Stimulated activated CD8-positive, alpha-beta memory T cell treated with anti-CD3 and anti-CD28 coated beads, Interleukin-15, amount 100 ng/mL, for 24 hours (primary cell): ENCODE measurements around the gene DLD.

Source experiments
- DNase-seq: peaks from one replicate; pipeline ENCODE4 v3.0.0-alpha.2; 2020; ENCODE audit warnings: low read depth

DLD gene

DNA sequence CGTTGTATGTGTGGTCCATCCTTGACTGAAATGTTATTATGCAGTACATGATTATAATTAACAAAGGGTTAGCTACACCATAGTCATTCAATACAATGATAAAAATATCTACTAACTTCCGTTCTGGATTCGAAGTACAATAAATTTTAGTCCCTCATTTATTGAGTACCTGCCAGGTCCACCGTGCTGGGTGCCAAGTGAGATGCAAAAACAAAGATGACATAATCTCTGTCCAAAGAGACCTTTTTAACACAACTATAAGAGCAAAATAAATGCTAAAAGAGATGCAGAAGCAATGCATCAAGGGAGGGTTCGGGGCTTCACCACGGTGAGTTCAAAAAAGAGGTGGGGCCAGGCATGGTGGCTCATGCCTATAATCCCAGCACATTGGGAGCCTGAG lies 78.9 kb downstream of the DLD start:
- no peak for DNase-seq
